Measurements from ENCODE around the gene CUTA.

GRCh38 chr6:33455051-33455450 lies 37.1 kb upstream of the CUTA start:
- TF ChIP-seq POLR2A (IDR thresholded peaks at IDR 0.05), result no peak
- no peak for TF ChIP-seq CTCF (IDR thresholded peaks at IDR 0.05 in 4 of 5, conservative IDR thresholded peaks at IDR 0.05 in 1 of 5)

Data from gastrocnemius medialis (tissue), 4 donors.